A172 (cell line): ENCODE measurements around the gene BLOC1S4. TPM values are rescaled to one million over a fixed set of nuclear protein-coding genes. Genes with fewer than 3 reads are reported as not detected.
A peak's percentile ranks its signal among the peaks of the same experiment; 100 is the strongest.
"Not testable (repeated sequence)": the region's sequence is repeated elsewhere in the genome, so short reads cannot be mapped to it uniquely, and the experiment has no call there.

ENCODE experiments used
- DNase-seq: peaks from one replicate; pipeline ENCODE4 v3.0.0-alpha.2; 2015; ENCODE audit warnings: low spot score
- total RNA-seq: library from RNA; depleted of rRNA; stranded (reverse); fragments of >200 nt; shearing (Covaris generic); gene quantifications from 2 replicates; pipeline ENCODE4 v1.2.3, GENCODE V29; 2014

The BLOC1S4 gene
- total RNA-seq, 1 experiment from 2014 or later: 16.8 TPM

DNA sequence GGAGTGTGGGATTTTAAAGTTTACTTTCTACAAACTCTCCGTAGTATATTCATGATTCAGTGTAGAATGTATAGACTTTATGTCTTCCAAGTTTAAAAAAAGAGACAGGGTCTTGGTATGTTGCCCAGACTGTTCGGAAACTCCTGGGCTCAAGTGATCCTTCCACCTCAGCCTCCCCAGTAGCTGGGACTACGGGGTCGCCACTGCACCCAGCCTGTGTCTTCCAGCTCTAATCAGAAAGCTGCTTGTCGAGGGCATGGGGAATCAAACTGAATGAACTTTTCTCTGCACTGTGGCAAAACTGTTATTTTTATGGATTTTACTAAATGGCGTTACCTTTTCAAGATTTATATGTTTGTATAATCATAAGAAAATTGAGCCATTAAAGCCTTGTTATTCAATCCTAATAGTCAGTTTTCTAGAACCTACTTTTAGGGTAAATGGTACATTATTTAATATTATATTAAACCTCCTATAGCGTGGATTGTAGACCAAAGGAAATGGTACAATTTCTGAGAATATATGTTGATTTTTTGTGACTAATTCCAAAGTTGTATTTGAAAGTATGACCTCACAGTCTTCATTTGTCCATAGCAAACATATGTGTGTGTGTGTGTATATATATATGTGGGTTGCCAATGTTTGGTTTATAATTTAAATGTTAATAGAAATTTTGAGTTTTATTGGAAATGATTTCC, 1.1 kb downstream of the BLOC1S4 start:
- no peak for DNase-seq

GRCh38 chr4:6718932-6719610, 3.1 kb downstream of the BLOC1S4 start:
- no peak for DNase-seq

GRCh38 chr4:6719611-6720179, 3.7 kb downstream of the BLOC1S4 start:
- no peak for DNase-seq

DNA sequence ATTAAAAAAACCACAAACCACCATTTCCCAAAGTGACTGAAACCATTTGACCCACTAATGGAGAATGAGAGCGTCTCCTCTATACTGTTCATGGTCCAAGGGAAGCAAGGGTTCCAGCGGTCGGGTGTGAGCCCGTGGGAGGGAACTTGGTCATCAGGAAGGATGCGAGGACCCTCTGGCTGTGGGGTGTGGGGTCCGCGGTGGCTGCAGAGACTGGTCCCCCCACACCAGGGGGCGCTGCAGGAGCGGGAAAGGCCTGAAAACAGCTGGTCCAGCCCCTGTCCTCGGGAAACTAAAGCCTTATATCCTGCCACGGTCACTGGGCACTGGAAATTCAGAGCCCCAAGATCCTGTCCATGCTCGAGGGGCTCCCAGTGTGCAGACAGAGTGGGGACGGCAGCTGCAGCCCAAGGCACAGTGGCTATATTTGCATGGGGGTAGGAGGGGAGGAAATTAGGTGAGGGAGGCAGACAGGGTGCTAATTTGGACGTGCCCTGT, 4.3 kb downstream of the BLOC1S4 start:
- peak; percentile 63 for DNase-seq

DNA sequence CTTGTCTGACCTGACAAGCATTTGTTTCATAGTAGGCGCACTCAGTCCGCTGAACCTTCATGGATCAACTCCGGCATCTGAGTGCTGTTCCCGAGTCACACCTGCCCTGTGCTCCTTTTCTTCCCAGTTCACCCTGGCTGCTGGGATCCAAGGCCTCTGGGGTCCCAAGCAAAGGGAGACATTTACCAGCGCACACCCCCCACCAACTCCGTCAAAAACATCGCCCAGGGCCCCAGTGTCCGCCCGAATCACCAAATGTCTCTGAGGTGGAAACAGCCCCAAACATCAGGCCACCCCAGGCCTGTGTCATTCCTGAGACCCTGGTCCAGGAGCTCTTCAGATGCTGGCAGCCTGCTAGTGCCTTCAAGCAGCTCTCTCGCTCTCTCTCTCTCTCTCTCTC, 5.1 kb downstream of the BLOC1S4 start:
- DNase-seq: no peak

- no peak for DNase-seq
Observed at GRCh38 chr4:6722891-6723290, 6.9 kb downstream of the BLOC1S4 start.

DNA sequence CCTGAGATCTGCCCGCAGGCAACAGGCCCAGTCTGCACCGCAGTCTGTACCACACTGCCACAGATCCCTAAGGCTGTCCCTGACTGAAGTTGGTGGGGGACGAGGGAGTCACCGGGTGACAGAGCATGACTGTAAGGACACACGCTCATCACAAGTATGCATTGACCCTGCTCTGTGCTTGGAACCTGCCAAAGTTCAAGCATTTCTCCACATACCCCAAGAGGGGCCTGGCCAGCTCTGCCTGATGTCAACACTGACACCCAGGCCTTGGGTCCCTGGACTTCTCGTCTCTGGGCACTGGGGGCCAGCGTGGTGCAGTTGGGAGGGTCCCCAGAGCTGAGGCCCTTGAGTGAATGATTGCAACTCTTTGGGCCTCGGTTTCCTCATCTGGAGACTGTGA, 7.9 kb downstream of the BLOC1S4 start:
- no peak for DNase-seq

DNA sequence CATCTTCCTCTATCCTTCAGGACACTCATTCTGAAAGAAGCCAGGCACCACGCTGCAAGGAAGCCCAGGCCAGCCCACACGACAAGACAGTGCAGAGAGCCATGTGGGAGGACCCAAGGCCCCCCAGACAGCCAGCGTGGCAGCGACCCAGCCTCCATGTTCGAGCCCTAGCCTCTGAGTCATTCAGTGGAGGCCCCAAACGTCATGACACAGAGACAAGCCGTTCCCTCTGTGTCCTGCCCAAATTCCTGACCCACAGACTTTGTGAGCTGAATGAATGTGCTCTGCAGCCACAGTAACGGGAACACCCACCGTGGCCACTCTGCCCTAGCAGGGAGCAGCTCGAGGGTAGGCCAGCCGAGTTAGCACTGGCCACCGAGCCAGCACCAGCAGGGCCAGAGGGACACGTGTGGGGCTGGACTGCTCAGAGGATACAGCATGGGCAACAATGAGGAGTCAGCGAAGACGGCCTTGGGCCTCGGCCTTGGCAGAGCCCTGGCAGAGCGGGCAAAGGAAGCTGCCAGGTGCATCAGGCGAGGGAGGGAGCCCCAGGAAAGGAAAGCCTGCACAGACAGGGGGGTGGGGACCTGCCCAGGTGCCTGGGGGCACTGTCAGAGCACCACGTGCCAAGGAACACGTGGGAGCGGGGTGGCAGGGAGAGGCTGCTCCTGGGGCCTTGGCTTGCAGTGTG, 8.6 kb downstream of the BLOC1S4 start:
- no peak for DNase-seq

GRCh38 chr4:6725427-6725961, 9.5 kb downstream of the BLOC1S4 start:
- not testable (repeated sequence) for DNase-seq

- no peak for DNase-seq
Observed at GRCh38 chr4:6727081-6727942, 11.3 kb downstream of the BLOC1S4 start.

DNA sequence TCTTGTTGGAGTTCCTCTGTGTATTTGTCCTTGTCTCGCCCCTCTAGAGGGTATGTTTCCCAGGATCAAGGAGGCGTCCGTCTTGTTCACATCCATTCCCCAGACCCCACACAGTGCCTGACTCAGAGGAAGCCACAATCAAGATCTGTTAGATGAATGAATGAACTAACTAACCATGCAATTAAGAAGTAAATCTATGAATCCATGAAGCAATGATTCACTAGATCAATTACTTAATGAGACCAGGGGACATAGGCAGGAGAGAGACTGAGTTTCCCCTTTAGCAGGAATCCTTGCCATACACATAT, 11.9 kb downstream of the BLOC1S4 start:
- no peak for DNase-seq

DNA sequence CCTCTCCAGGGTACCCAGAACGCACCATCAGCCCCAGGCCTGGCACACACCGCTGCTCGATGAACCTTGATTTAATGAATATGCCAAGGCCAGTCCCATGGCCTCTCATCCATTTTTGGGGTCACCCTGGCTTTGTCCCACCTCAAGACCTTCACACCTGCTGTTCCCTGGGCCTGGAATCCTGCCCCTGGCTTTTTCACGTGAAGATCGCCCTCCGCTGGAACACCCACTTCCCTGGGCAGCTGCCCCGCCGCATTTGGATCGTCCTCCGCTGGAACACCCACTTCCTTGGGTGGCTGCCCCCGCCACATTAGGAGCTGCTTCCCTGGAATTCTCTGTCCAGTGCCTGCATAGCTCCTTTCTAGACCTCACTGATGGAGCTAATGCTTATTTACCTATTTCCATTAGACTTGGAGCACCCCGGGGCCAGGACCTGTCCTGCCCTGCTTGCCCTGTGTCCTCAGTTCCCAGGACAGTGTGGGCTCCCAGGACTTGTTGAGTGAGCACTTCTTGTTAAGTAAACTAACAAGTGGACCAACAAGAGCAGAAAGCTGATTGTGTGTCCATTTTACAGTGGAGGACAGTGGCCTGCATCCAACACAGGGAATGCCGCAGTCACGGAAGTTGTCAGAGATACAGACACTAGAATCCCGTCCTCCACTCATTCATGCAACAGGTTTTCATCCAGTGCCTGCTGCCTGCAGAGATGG, 12.5 kb downstream of the BLOC1S4 start:
- DNase-seq: no peak

- DNase-seq: no peak
Observed at GRCh38 chr4:6730603-6731317, 14.8 kb downstream of the BLOC1S4 start.

DNA sequence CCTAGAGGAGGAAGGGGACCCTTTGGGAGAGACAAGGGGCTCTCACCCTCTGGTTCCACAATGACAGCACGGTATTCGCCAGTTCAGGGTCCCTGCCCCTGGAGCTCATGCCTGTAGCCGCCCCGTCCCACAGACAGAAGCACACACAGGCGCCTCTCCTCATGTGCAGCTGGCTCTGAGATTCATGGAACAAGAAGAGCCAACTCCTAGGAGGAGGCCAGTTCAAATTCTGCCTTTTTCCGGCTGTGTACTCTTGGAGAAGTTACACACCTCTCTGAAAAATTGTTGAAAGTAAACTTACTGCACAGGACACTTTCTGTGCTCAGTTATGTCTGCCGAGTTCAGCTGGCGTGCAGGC, 15.3 kb downstream of the BLOC1S4 start:
- no peak for DNase-seq

DNA sequence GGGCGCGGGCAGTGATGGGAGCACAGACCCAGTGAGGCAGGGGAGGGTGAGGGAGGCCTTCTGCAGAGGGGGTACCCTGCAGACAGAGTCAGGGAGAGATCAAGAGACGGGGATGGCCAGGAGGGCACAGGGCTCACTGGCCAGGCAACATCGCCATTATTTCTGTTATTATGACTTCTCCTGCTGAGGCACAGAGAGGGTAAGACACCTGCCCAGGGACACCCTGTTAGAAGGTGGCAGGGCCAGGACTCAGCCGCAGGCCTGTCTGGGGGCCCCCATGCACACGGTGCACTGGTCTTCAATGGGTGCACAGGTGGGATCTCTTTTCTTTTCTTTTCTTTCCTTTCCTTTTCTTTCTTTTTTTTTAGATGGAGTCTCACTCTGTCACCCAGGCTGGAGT, 15.8 kb downstream of the BLOC1S4 start:
- no peak for DNase-seq

- peak; percentile 86 for DNase-seq
Observed at GRCh38 chr4:6732441-6733357, 16.7 kb downstream of the BLOC1S4 start.

- DNase-seq: no peak
Observed at GRCh38 chr4:6733358-6734164, 17.6 kb downstream of the BLOC1S4 start.

DNA sequence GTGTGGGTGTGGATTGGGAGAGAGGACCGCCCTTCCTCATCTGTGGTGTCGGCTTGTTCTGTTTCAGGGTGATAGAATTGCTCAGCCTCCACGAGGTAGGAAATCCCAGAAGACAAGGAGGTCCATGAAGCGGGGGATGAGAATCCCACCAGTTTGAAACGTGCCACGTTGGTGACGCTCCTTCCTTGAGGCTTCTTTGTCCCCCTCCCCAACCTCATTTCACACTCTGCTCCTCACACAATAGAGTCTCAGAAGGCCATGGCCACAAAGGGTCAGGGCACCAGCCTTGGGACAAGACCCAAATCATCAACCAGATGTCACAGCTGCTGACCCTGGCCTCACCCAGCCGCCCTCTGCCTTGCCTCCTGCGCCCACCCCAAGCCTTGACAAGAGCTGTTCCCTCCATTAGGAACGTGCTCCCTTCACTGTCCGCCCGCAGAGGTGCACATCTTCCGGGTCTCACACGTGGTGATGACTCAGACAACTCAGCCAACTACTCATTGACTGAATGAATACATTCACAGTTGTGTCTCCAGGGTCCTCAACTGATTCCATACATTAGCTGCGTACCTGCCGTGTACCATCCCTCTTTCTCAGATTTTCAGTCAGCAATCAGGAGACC, 18.3 kb downstream of the BLOC1S4 start:
- no peak for DNase-seq
